GM12891 (cell line): Measurements from ENCODE around the gene MSRB1.

Source experiments
- POLR2A ChIP-seq: IDR thresholded peaks from 2 replicates; pipeline ENCODE4 v1.6.1; 2011; ENCODE audit warnings: low read depth, low read length, control low read depth
- POLR2AphosphoS5 ChIP-seq: IDR thresholded peaks from 2 replicates; pipeline ENCODE4 v1.6.1; 2011; ENCODE audit warnings: low read depth, low read length, control low read depth
- SPI1 ChIP-seq: IDR thresholded peaks from 2 replicates; pipeline ENCODE4 v1.6.1; 2011; ENCODE audit warnings: low read depth, low read length, control low read depth
- TAF1 ChIP-seq: IDR thresholded peaks from 2 replicates; pipeline ENCODE4 v1.6.1; 2011; ENCODE audit warnings: low read depth, low read length, control low read depth

GRCh38 chr16:1961651-1962067 is 18.7 kb upstream of the MSRB1 start:
- TF ChIP-seq POLR2A, result no peak
- no peak for TF ChIP-seq POLR2AphosphoS5
- TF ChIP-seq TAF1, result no peak
- no peak for TF ChIP-seq SPI1
